Stimulated activated CD4-positive, alpha-beta T cell treated with anti-CD3 and anti-CD28 coated beads, Interleukin-1b, Interleukin-23, amount 100 ng/mL, for 48 hours (primary cell): ENCODE measurements around the gene SLC1A4.

ENCODE experiments used
- DNase-seq: peaks from one replicate; pipeline ENCODE4 v3.0.0-alpha.2; 2020

Gene SLC1A4

DNA sequence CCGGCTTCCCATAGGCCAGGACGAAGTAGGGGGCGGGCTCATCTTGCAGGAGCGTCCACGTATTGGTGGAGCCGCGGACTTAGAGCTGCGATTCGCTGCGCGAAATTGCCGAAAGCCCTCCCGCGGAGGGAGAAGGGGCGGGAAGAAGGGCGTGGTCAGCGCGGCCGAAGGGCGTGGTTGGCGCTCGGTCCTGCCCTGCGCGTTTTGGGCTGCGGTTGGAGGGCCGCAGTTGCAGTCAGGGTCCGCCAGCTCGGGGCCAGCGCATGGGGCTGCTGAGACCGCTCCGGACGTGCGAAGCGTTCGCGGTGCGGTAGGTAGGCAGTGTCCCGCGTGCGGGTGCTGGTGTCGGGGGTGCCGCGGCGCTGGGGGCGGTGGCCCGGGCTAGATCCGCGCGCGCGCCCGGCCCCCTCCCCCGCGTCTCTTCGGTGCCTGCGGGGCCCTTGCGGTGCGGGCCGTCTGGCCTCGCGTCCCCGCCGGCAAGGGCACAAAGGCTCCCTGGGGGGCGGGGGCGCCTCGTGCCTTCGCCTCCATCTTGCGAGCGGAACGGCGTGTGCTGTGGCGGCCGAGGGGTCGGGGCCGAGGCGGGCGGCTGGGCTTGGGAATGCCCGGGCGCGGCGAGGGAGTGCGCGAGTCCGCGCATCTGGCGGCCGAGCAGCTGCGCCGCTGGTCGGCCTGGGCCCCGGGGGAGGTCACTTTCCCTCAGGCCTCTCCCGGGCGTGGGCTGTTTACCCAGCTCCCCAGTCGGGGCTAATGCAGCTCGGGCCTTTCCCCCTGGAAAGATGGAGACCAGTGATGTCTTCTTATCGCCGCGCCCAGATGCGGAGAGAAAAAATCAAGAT lies 67.2 kb downstream of the SLC1A4 start, which contains the start of gene CEP68:
Gene CEP68, plus strand, starts transcription at position 202 of the 839 bp plus-strand sequence. CDS start 13,029 bp downstream, outside the sequence.
- DNase-seq: peak; percentile 96

- no peak for DNase-seq
Measured at GRCh38 chr2:65057054-65057375, 67.8 kb downstream of the SLC1A4 start.

- DNase-seq: peak; percentile 60
Measured at GRCh38 chr2:65057391-65058052, 68.3 kb downstream of the SLC1A4 start.

DNA sequence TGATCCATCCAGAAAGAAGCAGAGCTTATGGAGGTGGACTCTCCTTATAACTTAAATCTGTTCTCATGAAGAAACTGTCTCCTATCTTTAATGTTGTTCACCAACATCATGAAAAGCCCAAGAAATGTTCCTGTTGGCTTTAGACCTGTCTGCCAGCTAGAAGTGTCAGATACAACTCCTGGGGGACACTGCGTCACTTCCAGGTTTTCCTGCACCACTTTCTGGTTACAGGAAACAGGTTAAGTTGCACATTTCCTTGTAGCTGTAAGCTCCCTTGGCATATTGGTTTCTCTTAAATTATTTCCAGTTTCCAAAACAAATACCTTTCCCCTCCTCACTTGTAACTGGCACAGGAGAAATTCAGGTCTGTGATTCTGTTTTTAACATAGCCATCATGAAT lies 69.9 kb downstream of the SLC1A4 start:
- DNase-seq: no peak

- DNase-seq: no peak
Measured at GRCh38 chr2:65061146-65061909, 72.1 kb downstream of the SLC1A4 start.

DNA sequence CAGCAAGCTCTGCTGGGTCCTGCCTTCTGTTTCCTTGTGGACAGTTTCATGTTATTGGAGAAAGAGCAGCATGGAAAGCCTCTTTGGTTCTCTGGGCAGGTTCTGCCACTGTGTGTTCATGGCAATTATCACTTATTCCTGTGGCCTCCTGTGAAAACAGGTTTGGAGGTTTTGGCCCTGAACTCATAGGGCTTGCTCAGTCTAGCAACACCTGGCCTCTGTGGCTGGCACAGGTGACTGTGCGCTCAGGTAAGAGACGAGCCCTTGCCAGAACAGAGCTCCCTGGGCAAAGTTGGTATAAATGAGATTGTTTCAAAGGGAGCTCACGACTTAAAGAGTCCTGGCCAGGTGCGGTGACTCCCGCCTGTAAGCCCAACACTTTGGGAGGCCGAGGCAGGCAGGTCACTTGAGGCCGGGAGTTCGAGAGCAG lies 72.7 kb downstream of the SLC1A4 start:
- no peak for DNase-seq

DNA sequence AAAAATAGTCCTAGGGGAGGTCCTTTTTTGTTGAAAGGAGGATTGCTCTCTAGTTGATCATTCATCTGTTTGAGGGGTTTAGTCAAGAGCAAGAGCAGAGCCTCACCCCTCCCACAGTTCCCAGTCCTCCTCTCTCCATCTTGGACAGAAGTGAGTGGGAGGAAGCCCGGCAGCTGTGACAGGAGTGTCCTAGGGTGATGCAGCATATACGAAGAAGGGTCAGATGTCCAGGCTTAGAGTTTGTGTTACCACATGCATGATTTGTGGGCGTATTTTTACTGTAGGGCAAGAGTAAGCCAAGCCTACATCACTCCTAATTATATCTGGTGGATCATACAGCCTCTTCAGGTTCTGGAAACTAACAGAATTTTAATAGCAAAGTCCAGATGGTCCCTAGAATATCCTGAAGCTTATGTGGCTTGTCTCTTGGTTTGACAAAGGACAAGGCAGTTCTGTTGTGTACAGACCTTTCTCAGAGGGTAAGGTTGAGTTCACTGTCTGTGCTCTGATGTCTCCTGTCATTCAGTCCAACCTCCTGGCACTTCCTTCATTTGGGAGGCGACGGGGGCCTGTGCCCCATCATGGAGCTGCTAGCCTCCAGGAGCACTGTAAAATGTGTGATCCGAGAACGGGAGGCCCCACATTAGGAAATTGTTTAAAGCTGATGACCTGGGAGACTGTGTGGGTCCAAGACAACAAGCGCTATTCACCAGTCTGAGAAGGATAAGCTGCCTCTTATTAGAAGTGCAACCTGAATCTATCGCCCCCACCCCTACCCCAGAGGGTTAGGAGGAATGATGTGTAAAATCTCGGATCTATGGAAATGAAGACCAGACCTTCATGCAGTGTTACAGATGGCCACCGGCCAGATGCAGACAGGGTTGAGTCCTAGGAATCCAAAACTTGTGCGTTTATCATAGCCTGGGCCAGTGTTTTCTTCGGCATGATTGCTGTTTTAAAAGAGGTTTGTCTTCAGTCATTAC lies 73.9 kb downstream of the SLC1A4 start:
- no peak for DNase-seq

DNA sequence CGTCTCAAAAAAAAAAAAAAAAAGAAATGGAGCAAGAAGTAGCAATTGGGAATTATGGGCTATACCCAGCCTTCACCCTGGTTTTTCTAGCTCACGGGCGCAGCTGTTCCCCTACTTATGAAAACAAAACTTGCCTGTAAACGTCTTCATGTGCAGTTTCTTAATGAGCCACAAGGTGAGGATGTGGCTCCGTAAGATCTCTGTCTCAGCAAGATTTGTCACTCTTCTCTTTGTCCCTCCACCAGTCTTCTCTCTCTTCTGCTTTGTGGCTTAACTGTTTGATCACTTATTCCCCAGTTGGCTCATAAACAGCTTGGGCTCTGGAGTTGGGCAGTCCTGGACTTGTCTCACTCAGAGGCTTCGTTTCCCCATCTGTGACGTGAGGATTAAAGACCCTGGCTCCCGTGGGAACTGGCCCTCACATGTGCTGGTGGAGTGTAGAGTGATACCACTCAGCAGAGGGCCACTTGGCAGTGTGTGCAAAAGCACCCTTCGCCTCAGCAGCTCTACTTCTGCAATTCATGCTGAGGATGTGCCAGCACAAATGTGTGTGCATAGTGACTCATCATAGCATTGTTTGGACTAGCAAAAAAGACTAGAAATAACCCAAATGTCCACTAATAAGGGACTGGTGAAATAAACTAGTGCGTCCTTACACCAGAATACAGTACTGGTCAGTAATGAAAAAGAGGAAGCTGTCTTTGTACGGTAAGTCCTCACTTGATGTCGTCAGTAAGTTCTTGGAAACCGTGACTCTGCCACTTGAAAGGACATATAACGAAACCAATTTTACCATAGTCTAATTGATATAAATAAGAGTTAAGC lies 75.7 kb downstream of the SLC1A4 start:
- DNase-seq: peak; percentile 21

DNA sequence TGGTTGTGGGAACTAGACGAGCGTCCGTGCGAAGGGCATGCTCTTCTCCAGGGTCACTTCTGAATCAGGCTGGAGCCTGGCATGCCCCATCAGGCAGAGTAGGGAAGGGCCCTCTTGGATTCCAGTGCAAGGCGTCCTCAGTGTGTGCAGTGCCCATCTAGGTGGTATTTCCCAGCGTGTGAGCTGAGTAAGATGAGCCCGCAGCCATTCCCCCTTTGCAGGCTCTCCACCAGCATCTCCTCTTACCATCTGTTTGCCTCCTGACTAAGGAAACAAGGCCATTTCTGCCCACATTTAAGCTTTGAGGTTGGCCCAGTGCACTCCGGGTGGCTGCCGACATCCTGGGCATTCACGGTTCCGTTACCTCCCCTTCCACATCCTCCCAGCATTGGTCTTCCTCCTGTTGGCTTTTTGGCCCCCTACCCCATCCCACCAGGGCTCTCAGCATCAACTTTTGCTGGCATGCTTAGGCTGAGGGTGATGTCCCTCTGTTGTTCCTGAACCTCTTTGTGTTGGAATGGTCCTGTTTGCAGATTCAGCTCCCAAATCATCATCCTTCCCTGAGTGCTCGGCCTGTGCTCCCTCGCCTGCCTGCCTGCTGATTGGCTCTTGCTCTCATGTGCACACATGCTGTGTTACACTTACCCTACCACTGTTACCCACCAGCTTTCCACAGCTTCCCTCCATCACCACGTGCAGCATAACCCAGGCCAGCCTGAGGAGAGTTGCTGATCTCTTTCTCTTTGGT lies 78.8 kb downstream of the SLC1A4 start:
- no peak for DNase-seq

DNA sequence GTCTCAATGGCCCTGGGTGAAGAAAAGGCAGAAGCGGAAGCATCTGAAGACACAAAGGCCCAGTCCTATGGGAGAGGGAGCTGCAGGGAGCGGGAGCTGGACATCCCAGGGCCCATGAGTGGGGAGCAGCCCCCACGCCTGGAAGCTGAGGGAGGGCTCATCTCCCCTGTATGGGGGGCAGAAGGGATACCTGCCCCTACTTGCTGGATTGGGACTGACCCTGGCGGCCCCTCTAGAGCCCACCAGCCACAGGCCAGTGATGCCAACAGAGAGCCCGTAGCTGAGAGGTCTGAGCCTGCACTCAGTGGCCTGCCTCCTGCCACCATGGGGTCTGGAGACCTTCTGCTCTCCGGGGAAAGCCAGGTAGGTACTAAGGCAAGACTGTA lies 80.2 kb downstream of the SLC1A4 start:
- no peak for DNase-seq

GRCh38 chr2:65070172-65070830 lies 81.1 kb downstream of the SLC1A4 start:
- DNase-seq: peak; percentile 20

- no peak for DNase-seq
Measured at GRCh38 chr2:65070856-65071255, 81.7 kb downstream of the SLC1A4 start.

DNA sequence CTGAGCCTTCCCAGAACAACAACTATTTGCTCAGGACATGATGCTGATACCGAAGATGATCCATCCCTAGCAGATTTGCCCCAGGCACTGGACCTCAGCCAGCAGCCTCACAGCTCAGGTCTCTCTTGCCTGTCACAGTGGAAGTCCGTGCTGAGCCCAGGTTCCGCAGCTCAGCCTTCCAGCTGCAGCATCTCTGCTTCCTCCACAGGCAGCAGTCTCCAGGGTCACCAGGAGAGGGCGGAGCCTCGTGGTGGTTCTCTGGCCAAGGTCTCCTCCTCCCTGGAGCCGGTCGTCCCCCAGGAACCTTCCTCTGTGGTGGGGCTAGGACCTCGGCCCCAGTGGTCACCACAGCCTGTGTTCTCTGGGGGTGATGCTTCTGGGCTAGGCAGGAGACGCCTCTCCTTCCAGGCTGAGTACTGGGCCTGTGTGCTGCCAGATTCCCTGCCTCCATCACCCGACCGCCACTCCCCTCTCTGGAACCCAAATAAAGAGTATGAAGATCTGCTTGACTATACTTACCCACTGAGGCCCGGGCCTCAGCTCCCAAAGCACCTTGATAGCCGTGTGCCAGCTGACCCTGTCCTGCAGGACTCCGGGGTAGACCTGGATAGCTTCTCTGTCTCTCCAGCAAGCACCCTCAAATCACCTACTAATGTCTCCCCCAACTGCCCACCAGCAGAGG lies 82.4 kb downstream of the SLC1A4 start:
- no peak for DNase-seq

- DNase-seq: no peak
Measured at GRCh38 chr2:65072181-65072970, 83.2 kb downstream of the SLC1A4 start.
